ENCODE measurements around the gene RNASEH1.

DNA sequence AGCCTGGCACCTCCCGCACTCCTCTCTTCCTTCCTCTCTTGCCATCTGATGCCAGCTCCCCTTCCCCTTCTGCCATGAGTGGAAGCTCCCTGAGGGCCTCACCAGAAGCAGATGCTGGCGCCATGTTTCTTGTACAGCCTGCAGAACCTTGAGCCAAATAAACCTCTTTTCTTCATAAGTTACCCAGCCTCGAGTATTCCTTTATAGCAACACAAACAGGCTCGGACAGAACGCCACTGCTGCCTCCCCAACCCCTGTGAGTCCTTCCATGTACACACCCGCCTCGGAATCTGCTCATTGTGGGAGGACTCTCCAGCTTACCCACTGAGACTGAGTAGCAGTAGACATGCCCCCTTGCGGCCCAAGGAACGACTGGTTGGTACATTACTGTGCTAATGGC lies 8.7 kb upstream of the RNASEH1 start:
- TF ChIP-seq, protein P1, sequence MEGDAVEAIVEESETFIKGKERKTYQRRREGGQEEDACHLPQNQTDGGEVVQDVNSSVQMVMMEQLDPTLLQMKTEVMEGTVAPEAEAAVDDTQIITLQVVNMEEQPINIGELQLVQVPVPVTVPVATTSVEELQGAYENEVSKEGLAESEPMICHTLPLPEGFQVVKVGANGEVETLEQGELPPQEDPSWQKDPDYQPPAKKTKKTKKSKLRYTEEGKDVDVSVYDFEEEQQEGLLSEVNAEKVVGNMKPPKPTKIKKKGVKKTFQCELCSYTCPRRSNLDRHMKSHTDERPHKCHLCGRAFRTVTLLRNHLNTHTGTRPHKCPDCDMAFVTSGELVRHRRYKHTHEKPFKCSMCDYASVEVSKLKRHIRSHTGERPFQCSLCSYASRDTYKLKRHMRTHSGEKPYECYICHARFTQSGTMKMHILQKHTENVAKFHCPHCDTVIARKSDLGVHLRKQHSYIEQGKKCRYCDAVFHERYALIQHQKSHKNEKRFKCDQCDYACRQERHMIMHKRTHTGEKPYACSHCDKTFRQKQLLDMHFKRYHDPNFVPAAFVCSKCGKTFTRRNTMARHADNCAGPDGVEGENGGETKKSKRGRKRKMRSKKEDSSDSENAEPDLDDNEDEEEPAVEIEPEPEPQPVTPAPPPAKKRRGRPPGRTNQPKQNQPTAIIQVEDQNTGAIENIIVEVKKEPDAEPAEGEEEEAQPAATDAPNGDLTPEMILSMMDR (IDR thresholded peaks at IDR 0.05) = no peak
- TF ChIP-seq POLR2A (IDR thresholded peaks at IDR 0.05) = no peak

Data from ovary (tissue), 3 donors.